ENCODE measurements around the gene PTTG1. TPM values are rescaled to one million over a fixed set of nuclear protein-coding genes. Genes with fewer than 3 reads are reported as not detected.

The PTTG1 gene
- polyA plus RNA-seq, 2 of the 4 experiments (the other 2 are of a cell fraction): 222 to 227 TPM

GRCh38 chr5:160375701-160376100 is 46.0 kb upstream of the PTTG1 start:
- 0% methylated on average over 2 of the region's 2 CpGs for WGBS (ENCODE audit: missing lambda C conversion rate)
- no peak for TF ChIP-seq HES2 (IDR thresholded peaks at IDR 0.05)
- ATAC-seq: no peak
- Histone ChIP-seq H3K27ac (no peak overlapping the region), H3K4me3 (no peak overlapping the region), H3K4me2 (no peak overlapping the region), H3K9me3 (no peaks in the 10 kb centered on the region), H3K4me1 (no peaks in the 10 kb centered on the region)
- no peak for DNase-seq (ENCODE audit: low read depth in 1 of 2, low spot score in 1 of 2)
- CTCF ChIA-PET: interaction anchor here (1.3 to 5.7 kb wide), 3 partner anchors 15 to 294 kb away, joined by 4 to 22 read pairs (median 7); no protein-coding TSS in a partner anchor
- POLR2A ChIA-PET: no interaction called here
- FAIRE-seq: no peak

- ChIA-PET POLR2A (no interaction called here), CTCF (interaction anchor here (1.3 to 5.7 kb wide), 4 partner anchors 14 to 295 kb away, joined by 4 to 22 read pairs (median 6); no protein-coding TSS in a partner anchor)
- Histone ChIP-seq H3K4me1 (no peaks in the 10 kb centered on the region), H3K27ac (no peak overlapping the region), H3K4me3 (no peak overlapping the region), H3K9me3 (no peaks in the 10 kb centered on the region), H3K4me2 (no peak overlapping the region)
- ATAC-seq: no peak
- no peak for DNase-seq (ENCODE audit: low read depth in 1 of 2, low spot score in 1 of 2)
- TF ChIP-seq HEYL (CRISPR knock-in tag; IDR thresholded peaks at IDR 0.05) (no peak), RNF2 (IDR thresholded peaks at IDR 0.05; ENCODE audit: borderline replicate concordance, low read depth) (no peak), HES2 (IDR thresholded peaks at IDR 0.05) (no peak), PHF8 (IDR thresholded peaks at IDR 0.05; ENCODE audit: borderline replicate concordance, low read depth) (no peak), HMGXB4 (CRISPR knock-in tag; IDR thresholded peaks at IDR 0.05; ENCODE audit: borderline replicate concordance) (no peak), TP53 (CRISPR knock-in tag; IDR thresholded peaks at IDR 0.05) (no peak), FOXS1 (CRISPR knock-in tag; IDR thresholded peaks at IDR 0.05) (no peak), RARB (CRISPR knock-in tag; IDR thresholded peaks at IDR 0.05) (no peak), ESRRA (IDR thresholded peaks at IDR 0.05; ENCODE audit: borderline replicate concordance, low read length) (no peak), BHLHE40 (IDR thresholded peaks at IDR 0.05; ENCODE audit: low read depth, low read length) (no peak), HOXB13 (CRISPR knock-in tag; IDR thresholded peaks at IDR 0.05; ENCODE audit: low read depth) (no peak), CTCF (IDR thresholded peaks at IDR 0.05) (no peak), CHD2 (IDR thresholded peaks at IDR 0.05; ENCODE audit: low read length, partially characterized antibody) (no peak), HDAC2 (IDR thresholded peaks at IDR 0.05) (no peak), EP300 (IDR thresholded peaks at IDR 0.05) (no peak), NPAS2 (CRISPR knock-in tag; IDR thresholded peaks at IDR 0.05; ENCODE audit: borderline replicate concordance) (no peak), CBX8 (IDR thresholded peaks at IDR 0.05) (no peak), ATOH8 (CRISPR knock-in tag; IDR thresholded peaks at IDR 0.05; ENCODE audit: low read depth) (no peak), ZSCAN20 (CRISPR knock-in tag; IDR thresholded peaks at IDR 0.05) (no peak)
- no peak for FAIRE-seq
Observed at GRCh38 chr5:160376416-160376815, 45.2 kb upstream of the PTTG1 start.

GRCh38 chr5:160377651-160378050 is 44.0 kb upstream of the PTTG1 start:
- ChIA-PET CTCF (interaction anchor here (1.1 to 5.7 kb wide), 4 partner anchors 13 to 356 kb away, joined by 3 to 22 read pairs (median 4); no protein-coding TSS in a partner anchor), POLR2A (no interaction called here)
- H3K4me2 ChIP-seq: no peak overlapping the region
- ATAC-seq (no peak), FAIRE-seq (no peak), DNase-seq (ENCODE audit: low read depth in 1 of 2, low spot score in 1 of 2) (no peak)
- WGBS (ENCODE audit: missing lambda C conversion rate): 86% methylated on average over 5 of the region's 5 CpGs
- H3K9me3 ChIP-seq: no peaks in the 10 kb centered on the region
- no peak overlapping the region for H3K4me3 ChIP-seq
- H3K27ac ChIP-seq: no peak overlapping the region
- TF ChIP-seq NPAS2 (CRISPR knock-in tag; IDR thresholded peaks at IDR 0.05; ENCODE audit: borderline replicate concordance) (no peak), TFCP2L1 (CRISPR knock-in tag; IDR thresholded peaks at IDR 0.05) (no peak), RAD21 (conservative IDR thresholded peaks at IDR 0.05 in 1 of 2, IDR thresholded peaks at IDR 0.05 in 1 of 2) (no peak), JUN (IDR thresholded peaks at IDR 0.05) (no peak), KDM5A (IDR thresholded peaks at IDR 0.05) (no peak), CHD2 (IDR thresholded peaks at IDR 0.05; ENCODE audit: low read length, partially characterized antibody) (no peak), MAX (IDR thresholded peaks at IDR 0.05) (no peak), RNF2 (IDR thresholded peaks at IDR 0.05; ENCODE audit: borderline replicate concordance, low read depth) (no peak), RARB (CRISPR knock-in tag; IDR thresholded peaks at IDR 0.05) (no peak), ZNF302 (CRISPR knock-in tag; IDR thresholded peaks at IDR 0.05) (no peak)
- H3K4me1 ChIP-seq: no peaks in the 10 kb centered on the region

Measured in A549 (cell line).